GM12878 (cell line): Measurements from ENCODE around the gene TEX36. TPM values are rescaled to one million over a fixed set of nuclear protein-coding genes. Genes with fewer than 3 reads are reported as not detected.

Experiments
- BCLAF1 ChIP-seq: fragments of 450-650 bp; IDR thresholded peaks from 2 replicates; pipeline ENCODE4 v1.6.1; 2017; ENCODE audit warnings: antibody characterized with exemption, mild to moderate bottlenecking, moderate library complexity
- BRCA1 ChIP-seq: IDR thresholded peaks from 2 replicates; pipeline ENCODE4 v1.6.1; 2011; ENCODE audit warnings: low read depth, low read length, improper control_type of control experiment
- CBFB ChIP-seq: IDR thresholded peaks from 2 replicates; pipeline ENCODE4 v1.6.1; 2016; ENCODE audit warnings: antibody characterized with exemption, low read depth
- ESRRA ChIP-seq: IDR thresholded peaks from 2 replicates; pipeline ENCODE4 v1.6.1; 2012; ENCODE audit warnings: mild to moderate bottlenecking, low read length, improper control_type of control experiment
- JUNB ChIP-seq: IDR thresholded peaks from 2 replicates; pipeline ENCODE4 v1.6.1; 2016; ENCODE audit warnings: antibody characterized with exemption, mild to moderate bottlenecking
- NKRF ChIP-seq: fragments of 450-650 bp; conservative IDR thresholded peaks from 2 replicates; pipeline ENCODE4 v1.6.1; 2017; ENCODE audit warnings: mild to moderate bottlenecking, moderate library complexity
- PML ChIP-seq: IDR thresholded peaks from 2 replicates; pipeline ENCODE4 v1.6.1; 2012; ENCODE audit warnings: low read length, inconsistent platforms
- SUPT20H ChIP-seq: IDR thresholded peaks from 2 replicates; pipeline ENCODE4 v1.6.1; 2011; ENCODE audit warnings: low read depth, mild to moderate bottlenecking, low read length, moderate library complexity, borderline replicate concordance; ENCODE audit not compliant: control insufficient read depth
- YBX1 ChIP-seq: fragments of 450-650 bp; IDR thresholded peaks from 2 replicates; pipeline ENCODE4 v1.6.1; 2016; ENCODE audit warnings: antibody characterized with exemption
- ZBTB4 ChIP-seq: fragments of 450-650 bp; formaldehyde crosslinking; IDR thresholded peaks from 2 replicates; pipeline ENCODE4 v1.4.0; 2022; ENCODE audit warnings: mild to moderate bottlenecking, moderate library complexity
- polyA plus RNA-seq, 11 experiments: library from polyadenylated mRNA; depleted of rRNA in 4 of 11; unstranded in 6 of 11; stranded (reverse) in 5 of 11; fragments of >200 nt; fragmentation: Nextera tagmentation in 4 of 11; fragmentation: Illumina TruSeq in 1 of 11; extraction: Ambion mirVana in 4 of 11; extraction: Trizol in 1 of 11; gene quantifications; 1 replicate in 1 of 11; 2 replicates in 10 of 11; pipeline versions ENCODE4 v1.2.1 to v1.2.3, GENCODE V29; 2011 to 2016; ENCODE audit warnings: inconsistent platforms in 2 of 11, missing spikeins in 2 of 11, low read depth in 1 of 11
- total RNA-seq, 4 experiments: library from RNA; depleted of rRNA in 3 of 4; stranded (reverse); fragments of >200 nt in 3 of 4; fragmentation: Illumina TruSeq in 1 of 4; extraction: Trizol in 1 of 4; gene quantifications; 2 replicates each; pipeline versions ENCODE4 v1.2.1 to v1.2.3, GENCODE V29; 2013 to 2021

The TEX36 gene
- total and polyA plus RNA-seq, 10 of the 15 experiments (the other 5 are each of a cell fraction or from before 2014, with no cell fraction given), result not detected

GRCh38 chr10:125611216-125611615 lies 71.7 kb downstream of the TEX36 start (continued):
- TF ChIP-seq NKRF (no peak), ESRRA (no peak), SUPT20H (no peak), YBX1 (no peak), JUNB (no peak), CBFB (no peak), BRCA1 (no peak), BCLAF1 (no peak), ZBTB4 (CRISPR knock-in tag) (no peak), PML (no peak)
